NT2/D1 (cell line): ENCODE results near the gene MLLT6.

Experiments used
- YY1 ChIP-seq: IDR thresholded peaks from 2 replicates; pipeline ENCODE4 v1.6.1; 2011; ENCODE audit not compliant: insufficient read length, insufficient read depth
- ZNF274 ChIP-seq: IDR thresholded peaks from 2 replicates; pipeline ENCODE4 v1.6.1; 2011; ENCODE audit warnings: mild to moderate bottlenecking, low read depth, low read length

- no peak for TF ChIP-seq YY1
- no peak for TF ChIP-seq ZNF274
Observed at GRCh38 chr17:38750044-38750311, 44.9 kb downstream of the MLLT6 start.
